ENCODE results near the gene CYP2D6.
"Not testable (repeated sequence)": the region's sequence is repeated elsewhere in the genome, so short reads cannot be mapped to it uniquely, and the experiment has no call there.

Gene CYP2D6

DNA sequence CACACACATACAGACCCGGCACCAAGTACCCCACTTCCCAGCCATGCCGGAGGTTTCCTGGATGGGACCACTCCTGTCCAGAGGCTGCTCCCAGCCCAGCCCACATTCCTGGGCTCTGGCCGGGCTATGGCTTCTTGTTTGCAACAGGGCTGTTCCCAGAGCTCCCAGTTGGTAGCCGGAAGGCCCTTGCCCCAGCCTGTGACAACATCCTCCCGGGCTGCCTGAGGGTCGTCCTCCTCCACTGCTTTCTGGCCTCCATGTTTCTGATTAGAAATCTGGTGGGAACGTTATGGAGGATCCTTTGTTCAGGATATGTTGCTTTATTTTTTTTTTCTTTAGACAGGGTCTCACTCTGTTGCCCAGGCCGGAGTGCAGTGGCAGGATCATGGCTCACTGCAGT is 952 bp upstream of the CYP2D6 start:
- DNase-seq, result no peak

DNA sequence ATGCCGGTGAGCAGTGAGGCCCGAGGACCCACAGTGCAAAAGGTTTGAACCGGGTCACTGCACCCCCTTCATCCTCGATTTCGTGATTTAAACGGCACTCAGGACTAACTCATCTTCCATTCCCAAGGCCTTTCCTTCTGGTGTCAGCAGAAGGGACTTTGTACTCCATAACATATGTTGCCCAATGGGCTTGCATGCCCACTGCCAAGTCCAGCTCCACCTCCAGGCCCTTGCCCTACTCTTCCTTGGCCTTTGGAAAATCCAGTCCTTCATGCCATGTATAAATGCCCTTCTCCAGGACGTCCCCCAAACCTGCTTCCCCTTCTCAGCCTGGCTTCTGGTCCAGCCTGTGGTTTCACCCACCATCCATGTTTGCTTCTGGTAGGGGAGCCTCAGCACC is 428 bp downstream of the CYP2D6 start:
- DNase-seq, result not testable (repeated sequence)

DNA sequence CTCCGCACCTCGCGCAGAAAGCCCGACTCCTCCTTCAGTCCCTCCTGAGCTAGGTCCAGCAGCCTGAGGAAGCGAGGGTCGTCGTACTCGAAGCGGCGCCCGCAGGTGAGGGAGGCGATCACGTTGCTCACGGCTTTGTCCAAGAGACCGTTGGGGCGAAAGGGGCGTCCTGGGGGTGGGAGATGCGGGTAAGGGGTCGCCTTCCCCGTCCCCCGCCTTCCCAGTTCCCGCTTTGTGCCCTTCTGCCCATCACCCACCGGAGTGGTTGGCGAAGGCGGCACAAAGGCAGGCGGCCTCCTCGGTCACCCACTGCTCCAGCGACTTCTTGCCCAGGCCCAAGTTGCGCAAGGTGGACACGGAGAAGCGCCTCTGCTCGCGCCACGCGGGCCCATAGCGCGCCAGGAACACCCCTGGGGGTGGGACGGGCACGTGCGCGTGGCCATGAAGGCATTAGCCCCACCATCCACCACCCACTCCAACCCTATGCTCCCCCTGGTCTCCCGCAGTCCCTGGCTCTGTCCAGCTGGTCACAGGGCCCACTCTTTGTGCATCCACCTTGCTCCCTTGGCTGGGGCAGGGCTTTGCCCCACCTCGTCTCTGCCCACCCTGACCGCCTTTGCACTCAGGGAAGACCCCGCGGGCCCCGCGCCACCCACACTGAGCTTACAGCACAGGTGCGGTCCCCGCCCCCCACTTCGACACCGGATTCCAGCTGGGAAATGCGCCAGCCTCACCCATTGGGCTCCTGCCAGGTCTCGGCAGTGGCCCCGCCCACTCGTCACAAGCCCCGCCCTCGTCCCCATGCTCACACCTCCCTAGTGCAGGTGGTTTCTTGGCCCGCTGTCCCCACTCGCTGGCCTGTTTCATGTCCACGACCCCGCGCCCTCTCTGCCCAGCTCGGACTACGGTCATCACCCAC is 1.6 kb downstream of the CYP2D6 start:
- DNase-seq, result not testable (repeated sequence)

DNA sequence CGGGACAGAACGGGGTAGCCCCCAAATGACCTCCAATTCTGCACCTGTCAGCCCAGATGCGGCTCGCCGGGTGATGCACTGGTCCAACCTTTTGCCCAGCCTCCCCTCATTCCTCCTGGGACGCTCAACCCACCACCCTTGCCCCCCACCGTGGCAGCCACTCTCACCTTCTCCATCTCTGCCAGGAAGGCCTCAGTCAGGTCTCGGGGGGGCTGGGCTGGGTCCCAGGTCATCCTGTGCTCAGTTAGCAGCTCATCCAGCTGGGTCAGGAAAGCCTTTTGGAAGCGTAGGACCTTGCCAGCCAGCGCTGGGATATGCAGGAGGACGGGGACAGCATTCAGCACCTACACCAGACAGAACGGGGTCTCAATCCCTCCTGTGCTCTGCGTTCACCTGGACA is 2.6 kb downstream of the CYP2D6 start:
- not testable (repeated sequence) for DNase-seq

DNA sequence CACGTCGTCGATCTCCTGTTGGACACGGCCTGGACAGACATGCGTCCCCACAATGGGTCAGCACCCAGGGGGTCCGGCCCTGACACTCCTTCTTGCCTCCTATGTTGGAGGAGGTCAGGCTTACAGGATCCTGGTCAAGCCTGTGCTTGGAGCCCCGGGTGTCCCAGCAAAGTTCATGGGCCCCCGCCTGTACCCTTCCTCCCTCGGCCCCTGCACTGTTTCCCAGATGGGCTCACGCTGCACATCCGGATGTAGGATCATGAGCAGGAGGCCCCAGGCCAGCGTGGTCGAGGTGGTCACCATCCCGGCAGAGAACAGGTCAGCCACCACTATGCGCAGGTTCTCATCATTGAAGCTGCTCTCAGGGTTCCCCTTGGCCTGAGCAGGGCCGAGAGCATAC is 3.0 kb downstream of the CYP2D6 start:
- DNase-seq, result no peak

DNA sequence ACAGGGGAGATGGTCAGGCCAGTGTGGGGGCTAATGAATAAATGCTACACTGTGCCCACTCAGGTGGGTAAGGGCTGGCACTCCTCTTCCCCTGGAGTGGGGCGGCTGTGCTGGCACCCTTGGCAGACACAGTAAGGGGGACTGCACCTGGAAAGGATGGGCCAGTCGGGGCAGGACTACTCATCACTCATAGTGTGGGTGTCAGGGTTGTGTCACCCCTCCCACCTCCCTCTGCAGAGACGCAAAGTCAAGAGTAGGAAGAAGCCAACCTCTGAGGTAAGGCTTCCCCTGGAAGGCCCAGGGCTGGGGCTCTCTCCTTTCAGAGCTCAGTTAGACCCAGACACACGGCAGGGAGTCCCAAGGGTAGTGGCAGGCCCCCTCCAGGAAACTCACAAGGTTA is 7.1 kb downstream of the CYP2D6 start:
- not testable (repeated sequence) for DNase-seq

DNA sequence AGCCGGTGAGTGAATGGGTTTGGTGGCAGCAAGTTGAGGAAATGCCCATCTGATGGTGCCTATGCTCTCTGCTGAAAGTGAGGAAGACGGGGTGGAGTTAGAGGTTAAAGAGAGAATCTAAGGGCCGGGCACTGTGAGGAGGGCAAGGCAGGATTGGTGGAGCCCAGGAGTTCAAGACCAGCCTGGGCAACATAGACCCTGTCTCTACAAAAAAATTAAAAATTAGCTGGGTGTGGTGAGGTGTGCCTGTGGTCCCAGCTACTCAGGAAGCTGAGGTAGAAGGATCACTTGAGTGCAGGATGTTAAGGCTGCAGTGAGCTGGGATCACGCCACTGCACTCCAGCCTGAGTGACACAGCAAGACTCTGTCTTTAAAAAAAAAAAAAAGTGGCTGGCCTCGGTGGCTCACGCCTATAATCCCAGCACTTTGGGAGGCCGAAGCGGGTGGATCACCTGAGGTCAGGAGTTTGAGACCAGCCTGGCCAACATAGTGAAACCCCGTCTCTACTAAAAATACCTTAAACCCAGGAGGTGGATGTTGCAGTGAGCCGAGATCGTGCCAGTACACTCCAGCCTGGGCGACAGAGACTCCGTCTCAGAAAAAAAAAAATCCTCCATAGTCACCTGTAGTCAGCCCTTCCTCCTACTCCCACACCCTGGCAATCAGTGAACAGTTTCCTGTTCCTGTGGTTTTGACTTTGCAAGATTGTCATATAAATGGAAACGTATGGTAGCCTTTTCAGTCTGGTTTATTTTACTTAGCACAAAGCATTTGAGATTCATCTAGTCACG is 10.2 kb downstream of the CYP2D6 start:
- DNase-seq, result not testable (repeated sequence)

DNA sequence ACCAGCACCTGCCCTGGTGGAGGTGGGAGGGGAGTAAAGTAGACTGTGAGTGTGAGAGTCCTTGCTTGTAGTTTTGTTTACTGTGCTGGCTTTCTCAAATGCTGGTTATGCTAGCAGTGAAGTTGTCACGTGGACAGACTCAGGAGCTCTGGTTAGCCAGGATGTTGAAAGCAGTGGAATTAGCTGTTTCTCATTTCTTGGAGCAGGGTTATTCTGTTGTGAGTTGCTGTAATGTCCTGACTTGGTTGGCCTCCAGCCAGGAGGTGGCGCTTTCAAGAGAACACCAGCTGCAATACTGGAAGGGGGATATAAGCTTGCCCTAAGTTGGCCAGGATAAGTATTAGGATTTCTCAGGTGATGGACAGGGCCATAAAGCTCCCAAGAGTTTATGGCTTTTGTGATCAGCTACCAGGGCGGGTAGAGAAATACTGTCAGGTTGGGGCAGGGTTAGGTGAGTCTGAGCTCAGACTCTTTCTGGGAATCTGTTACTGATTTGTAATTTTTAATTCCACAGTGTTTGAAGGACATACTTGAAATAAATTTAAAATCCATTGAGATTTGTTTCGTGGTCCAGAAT is 13.7 kb downstream of the CYP2D6 start:
- DNase-seq, result peak; percentile 38

DNA sequence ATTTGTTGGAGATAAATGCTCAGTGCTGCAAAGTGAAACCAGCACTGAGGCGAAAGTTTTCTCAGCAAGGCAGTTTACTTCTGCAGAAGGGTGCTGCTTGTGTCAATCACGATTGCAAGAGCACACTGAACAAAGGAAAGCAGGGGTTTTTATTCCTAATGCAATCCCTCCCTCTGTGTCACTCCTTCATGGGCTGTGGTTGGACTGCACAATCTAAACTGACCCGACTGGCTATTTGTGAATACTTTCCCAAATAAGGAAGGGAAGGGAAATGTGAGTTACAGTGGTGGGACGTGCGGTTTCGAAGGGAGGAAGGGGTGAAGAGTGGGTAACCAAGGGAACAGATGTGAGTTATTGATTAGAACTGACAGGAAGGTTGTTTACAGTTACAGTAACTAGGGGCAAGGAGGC is 15.2 kb downstream of the CYP2D6 start:
- not testable (repeated sequence) for DNase-seq

DNA sequence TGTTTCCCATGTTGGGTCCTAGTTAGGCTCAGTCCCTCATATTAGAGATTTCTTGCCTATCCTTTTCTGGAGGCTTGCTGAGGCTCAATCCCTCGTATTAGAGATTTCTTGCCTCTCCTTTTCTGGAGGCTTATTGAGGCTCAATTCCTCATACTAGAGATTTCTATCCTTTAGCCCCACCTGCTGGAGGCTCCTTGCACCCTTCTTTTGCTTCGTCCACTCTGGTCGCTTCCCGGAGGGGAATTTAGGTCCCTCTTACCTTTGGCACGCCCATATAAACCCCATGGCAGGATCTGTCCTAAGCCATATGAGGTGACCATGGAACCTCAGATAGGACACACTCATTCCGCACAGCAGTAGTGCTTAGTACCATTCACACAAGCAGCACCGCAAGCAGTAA is 15.9 kb downstream of the CYP2D6 start:
- DNase-seq, result peak; percentile 58

DNA sequence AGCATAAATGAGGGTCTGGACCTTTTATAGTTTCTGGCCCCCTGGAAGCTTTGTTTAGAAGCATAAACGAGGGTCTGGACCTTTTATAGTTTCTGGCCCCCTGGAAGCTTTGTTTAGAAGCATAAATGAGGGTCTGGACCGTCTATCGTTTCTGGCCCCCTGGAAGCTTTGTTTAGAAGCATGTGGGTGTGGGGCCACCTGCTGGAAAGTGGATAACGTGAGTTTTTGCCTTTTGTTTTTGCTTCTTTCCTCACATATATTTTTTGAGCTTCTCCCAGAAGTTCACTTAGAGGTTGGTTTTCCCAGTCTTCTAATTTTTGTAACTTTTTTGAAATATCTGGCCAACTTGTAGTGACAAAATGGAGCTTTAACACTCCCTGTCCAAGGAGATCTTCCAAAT is 17.8 kb downstream of the CYP2D6 start:
- DNase-seq, result peak; percentile 27

DNA sequence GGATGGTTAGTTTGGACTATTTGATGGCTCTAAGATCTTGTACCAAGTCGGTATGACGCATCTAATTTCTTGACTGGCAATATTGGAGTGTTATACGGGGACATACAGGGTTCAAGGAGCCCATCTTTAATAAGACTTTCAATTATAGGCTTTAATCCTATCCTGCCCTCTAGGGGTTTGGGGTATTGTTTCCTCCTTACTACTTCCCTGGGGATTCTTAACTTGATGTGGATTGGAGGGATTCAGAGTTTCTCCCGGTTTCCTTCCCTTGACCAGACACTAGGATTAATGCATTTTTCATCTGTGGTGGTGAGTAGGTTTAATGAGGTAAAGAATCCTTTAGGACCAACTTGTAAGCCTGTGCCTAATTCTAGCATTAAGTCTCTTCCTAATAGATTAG is 18.8 kb downstream of the CYP2D6 start:
- DNase-seq, result no peak

DNA sequence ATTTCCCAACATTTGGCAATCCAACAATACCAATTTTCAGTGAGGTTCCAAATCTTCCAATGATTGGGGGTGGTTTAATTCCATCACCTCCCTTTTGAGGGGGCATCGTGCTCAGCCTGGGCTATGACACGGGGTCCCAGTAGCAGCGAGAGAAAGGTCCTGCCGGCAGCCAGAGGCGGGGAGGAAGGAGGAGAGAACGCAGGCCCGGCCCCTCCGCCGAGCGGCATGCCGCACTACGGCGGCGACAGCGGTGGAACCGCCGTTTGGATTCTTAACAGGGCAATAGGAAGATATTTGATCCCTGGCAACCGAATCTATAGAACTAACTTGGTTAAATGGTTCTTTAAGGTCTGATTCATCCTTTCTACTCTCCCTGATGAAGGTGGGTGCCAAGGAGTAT is 21.8 kb downstream of the CYP2D6 start:
- DNase-seq, result no peak

DNA sequence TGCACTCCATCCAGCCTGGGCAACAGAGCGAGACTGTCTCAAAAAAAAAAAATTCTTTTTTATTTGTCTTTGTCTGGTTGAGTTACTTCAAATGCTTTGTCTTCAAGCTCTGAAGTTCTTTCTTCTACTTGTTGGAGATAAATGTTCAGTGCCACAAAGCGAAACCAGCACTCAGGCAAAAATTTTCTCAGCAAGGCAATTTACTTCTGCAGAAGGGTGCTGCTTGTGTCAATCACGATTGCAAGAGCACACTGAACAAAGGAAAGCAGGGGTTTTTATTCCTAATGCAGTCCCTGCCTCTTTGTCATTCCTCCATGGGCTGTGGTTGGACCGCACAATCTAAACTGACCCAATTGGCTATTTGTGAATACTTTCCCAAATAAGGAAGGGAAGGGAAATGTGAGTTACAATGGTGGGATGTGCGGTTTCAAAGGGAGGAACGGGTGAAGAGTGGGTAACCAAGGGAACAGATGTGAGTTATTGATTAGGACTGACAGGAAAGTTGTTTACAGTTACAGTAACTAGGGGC is 26.2 kb downstream of the CYP2D6 start:
- not testable (repeated sequence) for DNase-seq

DNA sequence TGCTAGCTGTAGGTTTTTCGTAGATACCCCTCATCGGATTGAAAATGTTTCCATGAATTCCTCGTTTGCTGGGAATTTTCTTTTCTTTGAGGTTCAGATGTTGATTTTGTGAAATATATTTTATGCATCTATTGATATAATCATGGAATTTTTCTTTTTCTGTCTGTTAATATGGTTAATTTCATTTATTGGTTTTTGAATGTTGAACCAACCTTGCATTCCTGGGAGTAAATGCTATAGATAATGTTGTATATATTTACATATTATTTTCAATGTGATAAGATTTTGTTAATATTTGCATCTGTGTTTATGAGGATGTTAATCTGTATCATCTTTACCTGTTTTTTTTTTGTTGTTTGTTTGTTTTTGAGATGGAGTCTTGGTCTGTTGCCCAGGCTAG is 29.4 kb downstream of the CYP2D6 start:
- DNase-seq, result no peak

DNA sequence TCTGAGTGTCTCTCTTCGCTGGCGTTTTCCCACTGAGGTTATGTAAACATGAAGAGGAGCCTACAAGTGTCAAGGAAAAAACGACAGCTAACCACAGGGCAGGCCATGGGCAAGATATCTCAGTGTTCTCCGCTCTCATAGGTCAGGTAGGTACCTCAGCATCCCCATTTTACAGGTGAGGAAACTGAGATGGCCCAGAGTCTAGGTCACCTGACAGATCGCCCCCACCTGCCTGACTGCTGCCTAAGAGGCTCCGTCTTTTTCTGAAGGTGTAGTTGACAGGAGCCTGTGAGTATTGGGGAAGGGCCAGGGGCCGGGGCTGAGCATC is 39.2 kb downstream of the CYP2D6 start:
- DNase-seq, result no peak

DNA sequence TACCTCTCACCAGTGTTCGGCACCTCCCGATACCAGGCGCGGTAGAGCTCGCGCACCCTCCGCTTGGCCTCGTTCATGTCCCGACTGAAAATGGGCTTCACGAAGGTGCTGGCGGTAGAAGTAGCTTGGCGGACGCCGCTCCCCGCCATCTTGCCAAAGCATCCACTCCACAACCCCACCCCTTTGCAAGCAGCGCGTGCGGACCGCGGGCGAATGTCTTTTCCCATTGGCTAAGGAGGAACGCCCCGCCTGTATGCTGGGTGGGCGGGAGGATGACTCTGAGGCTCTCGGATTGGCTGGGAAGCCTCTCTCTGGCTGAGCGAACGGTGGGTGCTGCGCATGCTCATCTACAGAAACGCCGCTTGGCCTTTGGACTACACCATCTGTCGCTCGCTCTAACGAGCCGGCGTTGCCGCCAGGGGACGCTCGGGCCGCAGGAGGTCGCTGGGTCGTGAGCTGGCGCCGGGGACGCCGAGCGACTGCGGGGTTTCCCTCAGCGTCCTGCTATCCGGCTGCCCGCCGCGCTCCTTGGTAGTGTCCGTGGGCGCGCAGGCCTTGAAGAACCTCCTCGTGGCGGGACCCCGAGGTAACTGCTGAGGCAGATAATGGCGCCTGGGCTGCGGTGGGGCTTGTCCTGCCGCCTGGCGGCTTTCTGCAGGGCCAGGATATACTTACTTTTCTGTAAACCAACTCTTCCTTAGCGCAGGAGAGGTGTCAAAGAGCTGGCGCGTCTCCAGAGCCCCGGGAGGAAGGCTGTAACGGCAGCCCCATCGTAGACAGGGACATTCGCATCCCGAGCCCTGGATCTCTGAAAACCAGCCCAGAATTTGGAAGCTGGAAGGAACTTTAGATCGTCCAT is 39.8 kb downstream of the CYP2D6 start, which contains the start of gene NDUFA6:
TSS of gene NDUFA6 (minus strand) at position 177 of the 859 bp plus-strand sequence. CDS start at position 149, 28 bp downstream.
- peak; percentile 99 for DNase-seq

DNA sequence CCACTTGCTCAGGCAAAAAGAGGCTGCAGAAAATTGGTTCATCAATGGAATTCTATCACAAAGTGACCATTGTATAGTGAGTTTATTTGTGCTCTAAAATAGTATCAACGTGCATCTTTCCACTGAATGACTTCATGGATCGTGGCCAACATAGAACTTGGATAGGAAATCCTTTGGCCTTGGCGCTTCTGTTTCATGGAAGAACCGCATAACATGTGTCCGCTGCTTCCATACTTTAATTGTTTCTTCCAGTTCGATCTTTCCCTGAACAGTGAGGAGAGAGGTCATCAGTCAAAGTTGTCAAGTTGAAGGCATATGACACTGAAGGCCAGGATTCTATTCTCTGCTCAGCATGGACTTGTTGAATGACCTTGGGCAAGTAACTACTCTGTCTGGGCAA is 44.6 kb downstream of the CYP2D6 start:
- DNase-seq, result no peak

DNA sequence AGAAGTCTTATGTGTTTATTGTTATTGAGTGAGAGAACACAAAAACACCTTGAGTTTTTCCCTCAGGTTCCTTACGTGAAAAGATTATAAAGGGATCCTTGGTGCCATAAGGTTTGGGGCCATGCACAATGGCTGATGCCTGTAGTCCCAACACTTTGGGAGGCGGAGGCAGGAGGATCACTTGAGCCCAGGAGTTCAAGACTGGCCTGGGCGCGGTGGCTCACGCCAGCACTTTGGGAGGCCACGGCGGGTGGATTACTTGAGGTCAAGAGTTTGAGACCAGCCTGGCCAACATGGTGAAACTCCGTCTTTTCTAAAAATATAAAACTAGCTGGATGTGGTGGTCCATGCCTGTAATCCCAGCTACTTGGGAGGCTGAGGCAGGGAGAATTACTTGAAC is 45.7 kb downstream of the CYP2D6 start:
- DNase-seq, result no peak

DNA sequence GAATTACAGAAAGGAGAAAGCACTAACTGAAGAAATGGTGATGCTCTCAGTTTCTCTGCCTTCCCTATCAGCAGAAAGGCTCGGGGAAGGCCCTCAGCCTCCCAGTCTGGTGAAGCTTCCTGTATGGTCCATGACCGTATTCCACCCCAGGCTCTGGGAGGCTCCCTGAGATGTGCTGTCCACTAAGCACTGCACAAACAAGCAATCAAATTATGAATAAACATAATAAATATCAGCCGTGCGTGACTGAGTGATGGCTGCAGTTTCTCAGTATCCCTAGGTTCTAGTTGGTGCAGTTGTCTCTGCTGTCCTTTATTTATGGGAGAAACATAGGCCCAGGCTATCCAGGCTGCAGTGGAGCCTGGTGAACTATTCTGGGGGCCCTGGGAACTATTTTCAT is 47.5 kb downstream of the CYP2D6 start:
- no peak for DNase-seq

DNA sequence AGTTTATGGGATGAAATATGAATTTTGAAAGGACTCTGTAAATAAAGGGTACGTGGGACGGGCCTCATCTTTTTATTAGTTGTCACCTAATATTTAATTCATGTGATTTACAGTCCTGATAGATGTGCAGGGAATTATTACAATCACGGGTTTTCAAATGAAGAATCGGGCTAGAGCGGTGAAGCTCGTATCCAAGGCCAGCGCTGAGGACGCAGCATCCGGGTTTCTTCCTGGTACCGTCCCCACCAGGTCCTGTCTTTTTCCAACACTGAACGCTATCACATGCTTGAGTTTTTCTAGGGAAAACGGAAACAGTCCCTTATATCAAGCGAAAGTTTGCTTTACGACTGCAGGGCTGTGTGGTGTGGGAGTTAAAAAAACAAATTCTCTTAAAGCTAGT is 50.3 kb downstream of the CYP2D6 start:
- DNase-seq, result peak; percentile 35

Data from hematopoietic multipotent progenitor cell treated with erythropoietin and hydrocortisone succinate and interleukin-3 and kit ligand, for 8 days (in vitro differentiated cells).